KMS-11 (cell line): ENCODE results near the gene GZMM.

Experiments
- H2AFZ ChIP-seq: fragments of 200-600 bp; sonication (generic); 2 replicates; pipeline ENCODE4 v1.6.1; 2016; ENCODE audit warnings: antibody characterized with exemption, mixed run types, low read depth
- H3K27ac ChIP-seq: fragments of 200-600 bp; sonication (generic); 2 replicates; pipeline ENCODE4 v1.6.1; 2016; ENCODE audit warnings: mild to moderate bottlenecking, mixed run types
- H3K27me3 ChIP-seq: fragments of 200-600 bp; sonication (generic); 2 replicates; pipeline ENCODE4 v1.6.1; 2017; ENCODE audit warnings: mild to moderate bottlenecking, low read depth, mixed run types, moderate library complexity; ENCODE audit not compliant: insufficient read depth
- H3K36me3 ChIP-seq: fragments of 200-600 bp; sonication (generic); 2 replicates; pipeline ENCODE4 v1.6.1; 2017; ENCODE audit warnings: mild to moderate bottlenecking, mixed run types; ENCODE audit not compliant: insufficient read depth
- H3K4me1 ChIP-seq: fragments of 200-600 bp; sonication (generic); 2 replicates; pipeline ENCODE4 v1.6.1; 2016; ENCODE audit warnings: mild to moderate bottlenecking, low read depth, mixed run types; ENCODE audit not compliant: poor library complexity, severe bottlenecking
- H3K4me2 ChIP-seq: fragments of 200-600 bp; sonication (generic); 2 replicates; pipeline ENCODE4 v1.7.0; 2016; ENCODE audit warnings: mild to moderate bottlenecking, mixed run types
- H3K4me3 ChIP-seq: fragments of 200-600 bp; sonication (generic); IDR thresholded peaks from 2 replicates; pipeline ENCODE4 v1.6.1; 2017; ENCODE audit warnings: low read depth, low read length, mixed read lengths; ENCODE audit not compliant: insufficient read depth
- H3K79me2 ChIP-seq: fragments of 200-600 bp; sonication (generic); 2 replicates; pipeline ENCODE4 v1.6.1; 2016; ENCODE audit warnings: low read depth, mixed run types; ENCODE audit not compliant: insufficient read depth
- H3K9ac ChIP-seq: fragments of 200-600 bp; sonication (generic); 2 replicates; pipeline ENCODE4 v1.6.1; 2016; ENCODE audit warnings: mild to moderate bottlenecking, mixed run types
- H4K20me1 ChIP-seq: fragments of 200-600 bp; sonication (generic); 2 replicates; pipeline ENCODE4 v1.6.1; 2016; ENCODE audit warnings: mild to moderate bottlenecking, mixed run types; ENCODE audit not compliant: insufficient read depth
- TF ChIP-seq, protein P1 (sequence below): fragments of 200-600 bp; sonication (generic); conservative IDR thresholded peaks from 2 replicates; pipeline ENCODE4 v1.6.1; 2017; ENCODE audit warnings: low read depth, mild to moderate bottlenecking, antibody characterized with exemption, low read length, moderate library complexity, mixed read lengths

GZMM gene

DNA sequence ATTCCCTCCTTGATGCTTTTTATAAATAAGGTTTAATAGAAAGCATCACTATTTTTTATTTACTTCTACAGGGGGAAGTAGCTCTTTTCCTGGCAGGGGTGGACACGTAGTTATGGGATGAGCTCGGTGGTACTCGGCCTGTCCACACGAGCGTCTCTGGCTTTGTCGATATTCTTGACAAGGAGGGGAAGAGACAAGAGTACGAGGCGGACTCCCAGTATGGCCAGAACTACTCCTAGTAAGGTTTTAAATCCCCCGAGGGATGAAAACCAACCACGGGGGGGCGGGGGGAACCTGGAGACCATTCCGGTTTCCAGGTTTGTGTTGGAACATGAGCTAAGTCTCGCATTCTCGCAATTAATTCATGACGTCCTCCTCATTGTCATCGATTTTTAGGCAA is 23.0 kb downstream of the GZMM start:
- H3K9ac ChIP-seq, result no peak overlapping the region
- no peaks in the 10 kb centered on the region for H3K79me2 ChIP-seq

DNA sequence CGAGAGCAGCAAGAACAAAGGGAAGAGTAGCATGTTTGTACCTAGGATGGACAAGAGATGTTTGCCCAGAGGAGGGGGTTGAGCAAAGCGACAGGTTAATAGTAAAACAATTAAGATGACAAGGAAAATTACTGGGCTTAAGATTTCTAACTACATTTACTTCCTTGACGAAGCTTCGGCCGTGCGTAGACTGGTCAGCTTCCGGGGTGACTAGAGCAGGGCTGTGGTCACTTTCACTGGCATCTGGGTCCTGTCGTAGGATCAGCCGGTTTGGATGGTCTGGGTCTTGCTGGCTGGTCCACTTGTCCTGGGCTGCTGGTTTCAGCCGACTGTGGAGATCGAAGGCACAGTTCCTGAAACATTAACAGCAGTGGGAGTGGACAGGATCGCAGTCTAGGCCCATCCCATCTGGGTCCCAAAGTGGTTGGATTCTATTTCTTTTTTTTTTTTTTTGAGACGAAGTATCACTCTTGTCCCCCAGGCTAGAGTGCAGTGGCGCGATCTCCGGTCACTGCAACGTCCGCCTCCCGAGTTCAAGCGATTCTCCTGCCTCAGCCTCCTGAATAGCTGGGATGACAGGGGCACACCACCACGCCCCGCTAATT is 23.5 kb downstream of the GZMM start:
- no peak overlapping the region for H3K4me3 ChIP-seq
- no peaks in the 10 kb centered on the region for H3K4me1 ChIP-seq
- no peak overlapping the region for H3K4me2 ChIP-seq
- H3K9ac ChIP-seq, result no peak overlapping the region
- no peak overlapping the region for H3K27ac ChIP-seq
- H3K27me3 ChIP-seq, result no peaks in the 10 kb centered on the region
- no peak overlapping the region for H2AFZ ChIP-seq
- no peaks in the 10 kb centered on the region for H3K79me2 ChIP-seq
- TF ChIP-seq, protein P1, sequence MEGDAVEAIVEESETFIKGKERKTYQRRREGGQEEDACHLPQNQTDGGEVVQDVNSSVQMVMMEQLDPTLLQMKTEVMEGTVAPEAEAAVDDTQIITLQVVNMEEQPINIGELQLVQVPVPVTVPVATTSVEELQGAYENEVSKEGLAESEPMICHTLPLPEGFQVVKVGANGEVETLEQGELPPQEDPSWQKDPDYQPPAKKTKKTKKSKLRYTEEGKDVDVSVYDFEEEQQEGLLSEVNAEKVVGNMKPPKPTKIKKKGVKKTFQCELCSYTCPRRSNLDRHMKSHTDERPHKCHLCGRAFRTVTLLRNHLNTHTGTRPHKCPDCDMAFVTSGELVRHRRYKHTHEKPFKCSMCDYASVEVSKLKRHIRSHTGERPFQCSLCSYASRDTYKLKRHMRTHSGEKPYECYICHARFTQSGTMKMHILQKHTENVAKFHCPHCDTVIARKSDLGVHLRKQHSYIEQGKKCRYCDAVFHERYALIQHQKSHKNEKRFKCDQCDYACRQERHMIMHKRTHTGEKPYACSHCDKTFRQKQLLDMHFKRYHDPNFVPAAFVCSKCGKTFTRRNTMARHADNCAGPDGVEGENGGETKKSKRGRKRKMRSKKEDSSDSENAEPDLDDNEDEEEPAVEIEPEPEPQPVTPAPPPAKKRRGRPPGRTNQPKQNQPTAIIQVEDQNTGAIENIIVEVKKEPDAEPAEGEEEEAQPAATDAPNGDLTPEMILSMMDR, result no peak
- H4K20me1 ChIP-seq, result no peaks in the 10 kb centered on the region
- H3K36me3 ChIP-seq, result no peaks in the 10 kb centered on the region

More for the DNA sequence above, 23.0 kb downstream of the GZMM start:
- TF ChIP-seq, protein P1, result no peak
- no peaks in the 10 kb centered on the region for H3K27me3 ChIP-seq
- no peaks in the 10 kb centered on the region for H3K36me3 ChIP-seq
- no peak overlapping the region for H3K4me3 ChIP-seq
- H3K4me2 ChIP-seq, result no peak overlapping the region
- H3K4me1 ChIP-seq, result no peaks in the 10 kb centered on the region
- H4K20me1 ChIP-seq, result no peaks in the 10 kb centered on the region
- H2AFZ ChIP-seq, result no peak overlapping the region
- H3K27ac ChIP-seq, result no peak overlapping the region

DNA sequence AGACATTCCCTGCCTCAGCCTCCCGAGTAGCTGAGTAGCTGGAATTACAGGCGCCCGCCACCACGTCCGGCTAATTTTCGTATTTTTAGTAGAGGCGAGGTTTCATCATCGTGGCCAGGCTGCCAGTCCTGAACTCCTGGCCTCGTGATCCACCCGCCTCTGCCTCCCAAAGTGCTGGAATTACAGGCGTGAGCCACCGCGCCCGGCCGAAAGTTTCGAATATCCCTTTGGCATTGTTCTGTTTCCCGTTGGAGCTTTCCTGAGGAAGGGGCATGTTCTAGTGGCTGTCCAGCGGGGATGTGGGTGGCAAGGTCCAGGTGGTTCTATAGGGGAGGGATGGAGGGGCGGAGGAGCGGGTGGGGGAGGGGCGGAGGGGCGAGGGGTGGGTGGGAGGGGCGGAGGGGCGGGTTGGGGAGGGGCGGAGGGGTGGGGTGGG is 26.4 kb downstream of the GZMM start:
- TF ChIP-seq, protein P1, result no peak
- H3K4me1 ChIP-seq, result peaks cover 11% of the 10 kb centered on the region
- H3K4me3 ChIP-seq, result no peak overlapping the region
- no peaks in the 10 kb centered on the region for H3K36me3 ChIP-seq
- no peaks in the 10 kb centered on the region for H4K20me1 ChIP-seq
- H2AFZ ChIP-seq, result no peak overlapping the region
- no peak overlapping the region for H3K27ac ChIP-seq
- no peak overlapping the region for H3K9ac ChIP-seq
- H3K4me2 ChIP-seq, result no peak overlapping the region
- H3K79me2 ChIP-seq, result peaks cover 28% of the 10 kb centered on the region
- H3K27me3 ChIP-seq, result no peaks in the 10 kb centered on the region

DNA sequence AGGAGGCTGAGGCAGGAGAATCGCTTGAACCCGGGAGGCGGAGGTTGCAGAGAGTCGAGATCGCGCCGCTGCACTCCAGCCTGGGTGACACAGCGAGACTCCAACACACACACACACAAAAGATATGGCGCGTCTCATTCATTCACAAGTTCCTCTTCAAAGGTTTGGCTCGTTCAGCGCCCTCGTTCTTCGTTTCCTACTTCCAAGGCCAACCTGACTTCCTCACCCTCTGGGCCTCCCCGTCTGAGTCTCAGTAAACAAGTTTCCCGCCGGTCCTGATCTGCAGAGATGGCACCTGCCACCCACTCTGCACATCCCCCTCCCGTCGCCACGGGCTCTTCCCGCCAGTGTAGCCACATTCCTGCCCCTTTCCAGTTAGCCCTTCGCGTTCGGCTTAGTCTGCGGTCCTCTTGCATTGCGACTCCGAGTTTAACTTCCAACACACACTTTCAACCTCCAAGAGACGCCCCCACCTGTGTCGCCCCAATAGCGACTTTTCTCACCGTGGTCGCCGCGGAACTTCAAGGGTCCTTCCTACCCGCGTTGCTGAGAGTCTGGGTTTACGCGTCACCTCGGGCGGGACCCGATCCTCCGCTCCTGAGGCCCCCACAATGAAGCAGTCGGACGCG is 27.2 kb downstream of the GZMM start:
- peak overlapping the region; percentile 70; the same call in 1 of the 2 replicates for H2AFZ ChIP-seq
- peak overlapping the region; percentile 68 for H3K27ac ChIP-seq
- H3K4me1 ChIP-seq, result peaks cover 11% of the 10 kb centered on the region
- no peaks in the 10 kb centered on the region for H4K20me1 ChIP-seq
- no peaks in the 10 kb centered on the region for H3K27me3 ChIP-seq
- H3K4me3 ChIP-seq, result no peak overlapping the region
- H3K9ac ChIP-seq, result peak overlapping the region; percentile 60; the same call in 1 of the 2 replicates
- peaks cover 33% of the 10 kb centered on the region for H3K79me2 ChIP-seq
- H3K4me2 ChIP-seq, result peak overlapping the region; percentile 83; the same call in 1 of the 2 replicates
- TF ChIP-seq, protein P1, result no peak
- H3K36me3 ChIP-seq, result no peaks in the 10 kb centered on the region
